ENCODE measurements around the gene ACTN4. TPM values are rescaled to one million over a fixed set of nuclear protein-coding genes. Genes with fewer than 3 reads are reported as not detected.

ACTN4 gene
- total and polyA plus RNA-seq, 2 of the 4 experiments (the other 2 are of a cell fraction), result 541 to 659 TPM

- Histone ChIP-seq H3K4ac (ENCODE audit: low read depth, low read length) (no peak overlapping the region), H2AK9ac (replicated peaks; ENCODE audit: low read depth, low read length, poor library complexity) (no peak overlapping the region), H3K27me3 (ENCODE audit: control insufficient read depth, insufficient read depth, low read length) (no peaks in the 10 kb centered on the region), H2BK5ac (ENCODE audit: low read depth, low read length, poor library complexity, severe bottlenecking) (no peak overlapping the region), H3K79me1 (ENCODE audit: low read depth in 1 of 2, low read length in 2 of 2) (peaks cover 6 to 70% of the 10 kb centered on the region in 2 experiments; a peak in 3 of 4 replicates), H3K4me2 (ENCODE audit: low read depth, low read length) (no peak overlapping the region), H3K36me3 (ENCODE audit: control insufficient read depth, insufficient read depth, low read length) (peaks cover 6% of the 10 kb centered on the region), H3K14ac (replicated peaks; ENCODE audit: low read depth, low read length) (no peak overlapping the region), H2AFZ (replicated peaks; ENCODE audit: low read length, poor library complexity) (no peak overlapping the region), H3K56ac (ENCODE audit: extremely low read depth, insufficient read depth, low read length) (no peak overlapping the region), H2BK20ac (ENCODE audit: low read depth, low read length) (no peak overlapping the region), H2BK120ac (ENCODE audit: low read depth, low read length) (no peak overlapping the region), H4K20me1 (ENCODE audit: insufficient read depth, low read length) (peaks cover 85% of the 10 kb centered on the region), H3K9me3 (ENCODE audit: control insufficient read depth, insufficient read depth, low read length) (no peaks in the 10 kb centered on the region), H3K9me1 (ENCODE audit: insufficient read depth, low read length) (peaks cover 48% of the 10 kb centered on the region), H3K23ac (ENCODE audit: low read depth, low read length) (no peak overlapping the region), H3K4me1 (ENCODE audit: control insufficient read depth, insufficient read depth, low read length) (peaks cover 57% of the 10 kb centered on the region), H3K18ac (ENCODE audit: low read depth, low read length) (no peak overlapping the region), H3K9ac (ENCODE audit: low read depth, low read length) (no peak overlapping the region), H4K91ac (ENCODE audit: insufficient read depth, low read depth, low read length) (no peak overlapping the region), H2AK5ac (ENCODE audit: low read depth, low read length) (no peak overlapping the region), H2BK15ac (ENCODE audit: low read depth, low read length) (no peak overlapping the region), H3K4me3 (ENCODE audit: insufficient read depth, low read depth, low read length) (no peak overlapping the region), H3K27ac (ENCODE audit: insufficient read depth, low read length) (no peak overlapping the region), H4K8ac (ENCODE audit: low read depth in 2 of 2, low read length in 2 of 2) (no peak overlapping the region), H4K5ac (ENCODE audit: low read depth, low read length) (no peak overlapping the region; the same call in 1 of the 2 replicates)
- no peak for DNase-seq
- dilution Hi-C loops (cut with HindIII; ENCODE audit: low sequenced_read_pairs, unreplicated experiment) (no loop called here), intact Hi-C loops (cut with micrococcal nuclease) (no loop called here), in situ Hi-C loops (cut with MboI; ENCODE audit: low sequenced_read_pairs) (no loop called here)
- ATAC-seq (ENCODE audit: low read depth), result no peak
- BruUV-seq (replicated peaks), result no TSS peak
- TF ChIP-seq, protein P1, sequence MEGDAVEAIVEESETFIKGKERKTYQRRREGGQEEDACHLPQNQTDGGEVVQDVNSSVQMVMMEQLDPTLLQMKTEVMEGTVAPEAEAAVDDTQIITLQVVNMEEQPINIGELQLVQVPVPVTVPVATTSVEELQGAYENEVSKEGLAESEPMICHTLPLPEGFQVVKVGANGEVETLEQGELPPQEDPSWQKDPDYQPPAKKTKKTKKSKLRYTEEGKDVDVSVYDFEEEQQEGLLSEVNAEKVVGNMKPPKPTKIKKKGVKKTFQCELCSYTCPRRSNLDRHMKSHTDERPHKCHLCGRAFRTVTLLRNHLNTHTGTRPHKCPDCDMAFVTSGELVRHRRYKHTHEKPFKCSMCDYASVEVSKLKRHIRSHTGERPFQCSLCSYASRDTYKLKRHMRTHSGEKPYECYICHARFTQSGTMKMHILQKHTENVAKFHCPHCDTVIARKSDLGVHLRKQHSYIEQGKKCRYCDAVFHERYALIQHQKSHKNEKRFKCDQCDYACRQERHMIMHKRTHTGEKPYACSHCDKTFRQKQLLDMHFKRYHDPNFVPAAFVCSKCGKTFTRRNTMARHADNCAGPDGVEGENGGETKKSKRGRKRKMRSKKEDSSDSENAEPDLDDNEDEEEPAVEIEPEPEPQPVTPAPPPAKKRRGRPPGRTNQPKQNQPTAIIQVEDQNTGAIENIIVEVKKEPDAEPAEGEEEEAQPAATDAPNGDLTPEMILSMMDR (conservative IDR thresholded peaks at IDR 0.05; ENCODE audit: low read depth, low read length), result no peak
- TF ChIP-seq CHD1 (IDR thresholded peaks at IDR 0.05; ENCODE audit: low read depth, low read length) (no peak), MXI1 (IDR thresholded peaks at IDR 0.05; ENCODE audit: borderline replicate concordance, low read depth, low read length) (no peak), NFE2L2 (IDR thresholded peaks at IDR 0.05; ENCODE audit: low read depth, low read length) (no peak), MAFK (IDR thresholded peaks at IDR 0.05; ENCODE audit: low read depth, low read length) (no peak), FOS (IDR thresholded peaks at IDR 0.05; ENCODE audit: low read depth, low read length) (no peak), POLR2A (IDR thresholded peaks at IDR 0.05; ENCODE audit: low read depth, low read length) (no peak), RCOR1 (IDR thresholded peaks at IDR 0.05; ENCODE audit: insufficient replicate concordance, low read length) (no peak), RAD21 (IDR thresholded peaks at IDR 0.05; ENCODE audit: low read length) (no peak), BHLHE40 (IDR thresholded peaks at IDR 0.05; ENCODE audit: low read depth, low read length) (no peak), SMC3 (IDR thresholded peaks at IDR 0.05; ENCODE audit: low read depth, low read length) (no peak), RFX5 (IDR thresholded peaks at IDR 0.05; ENCODE audit: low read depth, low read length) (no peak), CEBPB (IDR thresholded peaks at IDR 0.05; ENCODE audit: low read depth, low read length) (no peak), MAZ (IDR thresholded peaks at IDR 0.05; ENCODE audit: borderline replicate concordance, low read depth, low read length) (no peak)
- TF ChIP-seq, protein P2, sequence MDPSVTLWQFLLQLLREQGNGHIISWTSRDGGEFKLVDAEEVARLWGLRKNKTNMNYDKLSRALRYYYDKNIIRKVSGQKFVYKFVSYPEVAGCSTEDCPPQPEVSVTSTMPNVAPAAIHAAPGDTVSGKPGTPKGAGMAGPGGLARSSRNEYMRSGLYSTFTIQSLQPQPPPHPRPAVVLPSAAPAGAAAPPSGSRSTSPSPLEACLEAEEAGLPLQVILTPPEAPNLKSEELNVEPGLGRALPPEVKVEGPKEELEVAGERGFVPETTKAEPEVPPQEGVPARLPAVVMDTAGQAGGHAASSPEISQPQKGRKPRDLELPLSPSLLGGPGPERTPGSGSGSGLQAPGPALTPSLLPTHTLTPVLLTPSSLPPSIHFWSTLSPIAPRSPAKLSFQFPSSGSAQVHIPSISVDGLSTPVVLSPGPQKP (IDR thresholded peaks at IDR 0.05; ENCODE audit: borderline replicate concordance, low read depth, low read length), result no peak
- TF ChIP-seq, protein P3, sequence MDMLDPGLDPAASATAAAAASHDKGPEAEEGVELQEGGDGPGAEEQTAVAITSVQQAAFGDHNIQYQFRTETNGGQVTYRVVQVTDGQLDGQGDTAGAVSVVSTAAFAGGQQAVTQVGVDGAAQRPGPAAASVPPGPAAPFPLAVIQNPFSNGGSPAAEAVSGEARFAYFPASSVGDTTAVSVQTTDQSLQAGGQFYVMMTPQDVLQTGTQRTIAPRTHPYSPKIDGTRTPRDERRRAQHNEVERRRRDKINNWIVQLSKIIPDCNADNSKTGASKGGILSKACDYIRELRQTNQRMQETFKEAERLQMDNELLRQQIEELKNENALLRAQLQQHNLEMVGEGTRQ (IDR thresholded peaks at IDR 0.05; ENCODE audit: low read depth, low read length), result no peak
- WGBS, 2 experiments (ENCODE audit: extremely low coverage in 2 of 2, insufficient read length in 1 of 2), result 90% methylated on average over 3 of the region's 4 CpGs; no CpG with 5 or more reads in 1 of the 2 experiments
- ChIA-PET POLR2A (ENCODE audit: unreplicated experiment) (interaction anchor here (1.1 kb wide), 1 partner anchor 20 kb away, joined by 4 read pairs; no protein-coding TSS in a partner anchor), CTCF (no interaction called here)
Observed at GRCh38 chr19:38671654-38672053, 24.2 kb downstream of the ACTN4 start.

All from IMR-90 (cell line).